HepG2 (cell line): Measurements from ENCODE around the gene OVCA2. TPM values are rescaled to one million over a fixed set of nuclear protein-coding genes. Genes with fewer than 3 reads are reported as not detected.
A peak's percentile ranks its signal among the peaks of the same experiment; 100 is the strongest.

Experiments
- ATAC-seq: fragments of 200-7000 bp; cut with Tn5 transposase; 3 replicates; pipeline ENCODE4 v1.9.1; 2020; ENCODE audit warnings: mild to moderate bottlenecking, moderate library complexity
- BruUV-seq: library from RNA; stranded (reverse); fragments of 400-500 nt; replicated peaks from 2 replicates; lab custom pipeline; 2021; lab: Mats Ljungman, UMichigan
- CTCF ChIA-PET: fragments of 300-600 bp; formaldehyde crosslinking; extraction: SDS; loops from one replicate; lab custom pipeline; 2021; ENCODE audit warnings: low total read pairs, inconsistent platforms, low intra/inter-chr PET ratio; lab: Yijun Ruan, JAX
- POLR2A ChIA-PET: fragments of 350-600 bp; sonication (Branson Sonifier 250); formaldehyde crosslinking; loops from one replicate; lab custom pipeline; 2020; ENCODE audit warnings: antibody characterized with exemption, inconsistent platforms; lab: Yijun Ruan, JAX
- DNase-seq: peaks from one replicate; pipeline ENCODE4 v3.0.0-alpha.2; 2015; ENCODE audit warnings: low spot score
- FAIRE-seq: peaks from 3 replicates; lab custom pipeline; 2011; peaks lifted over from hg19 to GRCh38; lab: Jason Lieb, UNC
- H2AFZ ChIP-seq: one replicate; pipeline ENCODE4 v1.6.1; 2011; ENCODE audit warnings: low read length, inconsistent platforms
- H3K27ac ChIP-seq: fragments of 300-600 bp; 3 replicates; pipeline ENCODE4 v1.8.0; 2011; ENCODE audit warnings: mixed run types, mild to moderate bottlenecking, mixed read lengths, low read length, inconsistent platforms; ENCODE audit not compliant: insufficient read depth; ENCODE audit errors: extremely low read length
- H3K27me3 ChIP-seq, 2 experiments: fragments of 200-600 bp in 1 of 2; 2 replicates in 1 of 2; 3 replicates in 1 of 2; pipeline versions ENCODE4 v1.6.0 to v1.8.0; 2011; ENCODE audit warnings: low read length in 2 of 2, mild to moderate bottlenecking in 2 of 2, moderate library complexity in 2 of 2, inconsistent platforms in 1 of 2; ENCODE audit not compliant: insufficient read depth in 2 of 2, control insufficient read depth in 1 of 2
- H3K36me3 ChIP-seq, 2 experiments: fragments of 200-600 bp in 1 of 2; replicated peaks in 1 of 2; 2 replicates in 1 of 2; 3 replicates in 1 of 2; pipeline versions ENCODE4 v1.5.1 to v1.8.0; 2011; ENCODE audit warnings: low read length in 2 of 2, inconsistent platforms in 1 of 2; ENCODE audit not compliant: insufficient read depth in 2 of 2, control insufficient read depth in 1 of 2
- H3K4me1 ChIP-seq: 2 replicates; pipeline ENCODE4 v1.5.1; 2012; ENCODE audit warnings: low read length, inconsistent platforms; ENCODE audit not compliant: insufficient read depth
- H3K4me2 ChIP-seq: 2 replicates; pipeline ENCODE4 v1.6.0; 2011; ENCODE audit warnings: low read depth, low read length, inconsistent platforms
- H3K4me3 ChIP-seq, 3 experiments: fragments of 200-600 bp in 1 of 3; sonication (generic), shearing (Covaris generic) in 1 of 3; replicated peaks in 1 of 3; 2 replicates each; pipeline ENCODE4 v1.5.1; 2011 to 2016; ENCODE audit warnings: low read length in 3 of 3, inconsistent platforms in 2 of 3, low read depth in 2 of 3, mild to moderate bottlenecking in 2 of 3, control low read depth in 1 of 3, mixed read lengths in 1 of 3; ENCODE audit not compliant: insufficient read depth in 1 of 3
- H3K79me2 ChIP-seq: one replicate; pipeline ENCODE4 v1.6.1; 2011; ENCODE audit warnings: low read length, inconsistent platforms; ENCODE audit not compliant: insufficient read depth
- H3K9ac ChIP-seq: 2 replicates; pipeline ENCODE4 v1.6.0; 2011; ENCODE audit warnings: mild to moderate bottlenecking, low read depth, low read length, inconsistent platforms; ENCODE audit not compliant: insufficient read depth
- H3K9me3 ChIP-seq: 2 replicates; pipeline ENCODE4 v1.5.1; 2012; ENCODE audit warnings: mild to moderate bottlenecking, low read length
- H4K20me1 ChIP-seq: 2 replicates; pipeline ENCODE4 v1.6.0; 2011; ENCODE audit warnings: inconsistent platforms, mild to moderate bottlenecking, low read length, moderate library complexity; ENCODE audit not compliant: insufficient read depth
- FOSL1 ChIP-seq: sonication (generic); formaldehyde crosslinking; IDR thresholded peaks from 2 replicates; pipeline ENCODE4 v1.9.0; 2021; ENCODE audit warnings: missing genetic modification reagents, borderline replicate concordance
- ZNF430 ChIP-seq: sonication (generic); formaldehyde crosslinking; IDR thresholded peaks from 2 replicates; pipeline ENCODE4 v1.9.0; 2021; ENCODE audit warnings: mild to moderate bottlenecking, missing genetic modification reagents
- WGBS: methylation state at CpG from one replicate; pipeline ENCODE4 v1.1.6; 2017; ENCODE audit warnings: low lambda C conversion rate; 5-methylcytosine and 5-hydroxymethylcytosine counted together
- in situ Hi-C: cut with HindIII; loops from 2 replicates; pipeline ENCODE4 v1.10.0; 2017; ENCODE audit warnings: low pct_unique_long_range_greater_than_20kb; ENCODE audit not compliant: extremely low pct_ligation_motif_present
- intact Hi-C: fragments of 100-400 bp; cut with micrococcal nuclease; formaldehyde crosslinking; loops from one replicate; pipeline ENCODE4 v1.10.0; 2022; ENCODE audit not compliant: unreplicated experiment
- polyA plus RNA-seq, 8 experiments: library from polyadenylated mRNA; depleted of rRNA in 3 of 8; stranded (reverse) in 7 of 8; unstranded in 1 of 8; fragments of >200 nt; fragmentation: Illumina TruSeq in 4 of 8; extraction: Trizol in 4 of 8; gene quantifications; 2 replicates each; pipeline versions ENCODE4 v1.2.1 to v1.2.3, GENCODE V29; 2011 to 2016; ENCODE audit warnings: low read depth in 4 of 8, missing spikeins in 1 of 8, mixed read lengths in 1 of 8; ENCODE audit not compliant: insufficient read depth in 1 of 8
- total RNA-seq, 5 experiments: library from RNA; depleted of rRNA; stranded (reverse); fragments of >200 nt; fragmentation: Illumina TruSeq; extraction: Trizol; gene quantifications; 2 replicates each; pipeline ENCODE4 v1.2.3, GENCODE V29; 2016; ENCODE audit warnings: low read depth in 1 of 5
- TF ChIP-seq, protein P1 (sequence below), 2 experiments: sonication (generic) in 1 of 2; formaldehyde crosslinking in 1 of 2; IDR thresholded peaks; 2 replicates each; pipeline versions ENCODE4 v1.6.1 to v1.9.0; 2014 to 2022; ENCODE audit warnings: antibody characterized with exemption in 1 of 2, borderline replicate concordance in 1 of 2, inconsistent platforms in 1 of 2, low read depth in 1 of 2, missing genetic modification reagents in 1 of 2
- TF ChIP-seq, protein P2 (sequence below): sonication (generic); formaldehyde crosslinking; IDR thresholded peaks from 2 replicates; pipeline ENCODE4 v1.4.0; 2020; ENCODE audit warnings: mild to moderate bottlenecking, missing genetic modification reagents

Gene OVCA2
- total and polyA plus RNA-seq, 2 of the 13 experiments (the other 11 are each of a cell fraction or from before 2014, with no cell fraction given) = 23.7 to 28.2 TPM

DNA sequence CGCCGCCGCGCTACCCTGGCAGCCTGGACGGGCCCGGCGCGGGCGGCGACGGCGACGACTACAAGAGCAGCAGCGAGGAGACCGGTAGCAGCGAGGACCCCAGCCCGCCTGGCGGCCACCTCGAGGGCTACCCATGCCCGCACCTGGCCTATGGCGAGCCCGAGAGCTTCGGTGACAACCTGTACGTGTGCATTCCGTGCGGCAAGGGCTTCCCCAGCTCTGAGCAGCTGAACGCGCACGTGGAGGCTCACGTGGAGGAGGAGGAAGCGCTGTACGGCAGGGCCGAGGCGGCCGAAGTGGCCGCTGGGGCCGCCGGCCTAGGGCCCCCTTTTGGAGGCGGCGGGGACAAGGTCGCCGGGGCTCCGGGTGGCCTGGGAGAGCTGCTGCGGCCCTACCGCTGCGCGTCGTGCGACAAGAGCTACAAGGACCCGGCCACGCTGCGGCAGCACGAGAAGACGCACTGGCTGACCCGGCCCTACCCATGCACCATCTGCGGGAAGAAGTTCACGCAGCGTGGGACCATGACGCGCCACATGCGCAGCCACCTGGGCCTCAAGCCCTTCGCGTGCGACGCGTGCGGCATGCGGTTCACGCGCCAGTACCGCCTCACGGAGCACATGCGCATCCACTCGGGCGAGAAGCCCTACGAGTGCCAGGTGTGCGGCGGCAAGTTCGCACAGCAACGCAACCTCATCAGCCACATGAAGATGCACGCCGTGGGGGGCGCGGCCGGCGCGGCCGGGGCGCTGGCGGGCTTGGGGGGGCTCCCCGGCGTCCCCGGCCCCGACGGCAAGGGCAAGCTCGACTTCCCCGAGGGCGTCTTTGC lies 16.2 kb downstream of the OVCA2 start (continued):
- TF ChIP-seq, protein P1, sequence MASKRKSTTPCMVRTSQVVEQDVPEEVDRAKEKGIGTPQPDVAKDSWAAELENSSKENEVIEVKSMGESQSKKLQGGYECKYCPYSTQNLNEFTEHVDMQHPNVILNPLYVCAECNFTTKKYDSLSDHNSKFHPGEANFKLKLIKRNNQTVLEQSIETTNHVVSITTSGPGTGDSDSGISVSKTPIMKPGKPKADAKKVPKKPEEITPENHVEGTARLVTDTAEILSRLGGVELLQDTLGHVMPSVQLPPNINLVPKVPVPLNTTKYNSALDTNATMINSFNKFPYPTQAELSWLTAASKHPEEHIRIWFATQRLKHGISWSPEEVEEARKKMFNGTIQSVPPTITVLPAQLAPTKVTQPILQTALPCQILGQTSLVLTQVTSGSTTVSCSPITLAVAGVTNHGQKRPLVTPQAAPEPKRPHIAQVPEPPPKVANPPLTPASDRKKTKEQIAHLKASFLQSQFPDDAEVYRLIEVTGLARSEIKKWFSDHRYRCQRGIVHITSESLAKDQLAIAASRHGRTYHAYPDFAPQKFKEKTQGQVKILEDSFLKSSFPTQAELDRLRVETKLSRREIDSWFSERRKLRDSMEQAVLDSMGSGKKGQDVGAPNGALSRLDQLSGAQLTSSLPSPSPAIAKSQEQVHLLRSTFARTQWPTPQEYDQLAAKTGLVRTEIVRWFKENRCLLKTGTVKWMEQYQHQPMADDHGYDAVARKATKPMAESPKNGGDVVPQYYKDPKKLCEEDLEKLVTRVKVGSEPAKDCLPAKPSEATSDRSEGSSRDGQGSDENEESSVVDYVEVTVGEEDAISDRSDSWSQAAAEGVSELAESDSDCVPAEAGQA (IDR thresholded peaks at IDR 0.05; ENCODE audit: low read depth) = peak; percentile 45; the same call in 1 of the 2 replicates
- TF ChIP-seq, protein P1 (CRISPR knock-in tag; IDR thresholded peaks at IDR 0.05; ENCODE audit: borderline replicate concordance) = no peak

DNA sequence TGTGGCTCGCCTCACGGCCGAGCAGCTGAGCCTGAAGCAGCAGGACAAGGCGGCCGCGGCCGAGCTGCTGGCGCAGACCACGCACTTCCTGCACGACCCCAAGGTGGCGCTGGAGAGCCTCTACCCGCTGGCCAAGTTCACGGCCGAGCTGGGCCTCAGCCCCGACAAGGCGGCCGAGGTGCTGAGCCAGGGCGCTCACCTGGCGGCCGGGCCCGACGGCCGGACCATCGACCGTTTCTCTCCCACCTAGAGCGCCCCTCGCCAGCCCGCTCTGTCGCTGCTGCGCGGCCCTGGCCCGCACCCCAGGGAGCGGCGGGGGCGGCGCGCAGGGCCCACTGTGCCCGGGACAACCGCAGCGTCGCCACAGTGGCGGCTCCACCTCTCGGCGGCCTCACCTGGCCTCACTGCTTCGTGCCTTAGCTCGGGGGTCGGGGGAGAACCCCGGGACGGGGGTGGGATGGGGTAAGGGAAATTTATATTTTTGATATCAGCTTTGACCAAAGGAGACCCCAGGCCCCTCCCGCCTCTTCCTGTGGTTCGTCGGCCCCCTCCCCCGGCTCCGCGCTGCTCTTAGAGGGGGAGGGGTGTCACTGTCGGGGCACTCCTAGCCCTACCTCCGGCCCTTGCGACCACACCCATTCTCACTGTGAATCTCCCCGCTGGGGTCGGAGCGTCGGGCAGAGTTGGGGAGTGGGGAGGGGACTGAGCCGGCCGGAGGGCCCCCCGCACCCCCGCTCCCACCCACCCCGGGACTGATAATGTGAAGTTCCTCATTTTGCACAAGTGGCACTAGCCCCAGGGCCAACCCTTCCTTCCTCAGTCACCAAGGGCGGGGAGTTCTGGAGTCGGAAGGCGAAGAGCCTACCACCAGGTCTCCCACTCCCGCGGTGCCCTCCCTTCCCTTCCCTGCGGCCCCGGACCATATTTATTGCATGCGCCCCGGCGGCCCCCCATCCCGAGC lies 17.0 kb downstream of the OVCA2 start:
- 91% methylated on average over 43 of the region's 78 CpGs for WGBS
- no peak overlapping the region for H2AFZ ChIP-seq
- BruUV-seq = no TSS peak
- H3K9ac ChIP-seq = no peak overlapping the region
- no peak overlapping the region for H3K4me3 ChIP-seq
- peaks cover 9% of the 10 kb centered on the region; the same call in 1 of the 2 replicates for H4K20me1 ChIP-seq
- H3K9me3 ChIP-seq = no peaks in the 10 kb centered on the region
- no peak for FAIRE-seq
- peaks cover 7% of the 10 kb centered on the region for H3K4me1 ChIP-seq
- CTCF ChIA-PET = interaction anchor here (0.9 kb wide), 1 partner anchor 186 kb away, joined by 4 read pairs; no protein-coding TSS in a partner anchor
- in situ Hi-C loops (no loop called here), intact Hi-C loops (no loop called here)
- peaks cover 0 to 5% of the 10 kb centered on the region in 2 experiments; a peak in 2 of 5 replicates for H3K27me3 ChIP-seq
- DNase-seq = no peak
- H3K4me2 ChIP-seq = no peak overlapping the region
- peaks cover 2 to 3% of the 10 kb centered on the region in 2 experiments; a peak in 3 of 5 replicates for H3K36me3 ChIP-seq
- POLR2A ChIA-PET = no interaction called here
- no peak overlapping the region for H3K27ac ChIP-seq
- H3K79me2 ChIP-seq = no peaks in the 10 kb centered on the region
- no peak for ATAC-seq
- TF ChIP-seq, protein P2, sequence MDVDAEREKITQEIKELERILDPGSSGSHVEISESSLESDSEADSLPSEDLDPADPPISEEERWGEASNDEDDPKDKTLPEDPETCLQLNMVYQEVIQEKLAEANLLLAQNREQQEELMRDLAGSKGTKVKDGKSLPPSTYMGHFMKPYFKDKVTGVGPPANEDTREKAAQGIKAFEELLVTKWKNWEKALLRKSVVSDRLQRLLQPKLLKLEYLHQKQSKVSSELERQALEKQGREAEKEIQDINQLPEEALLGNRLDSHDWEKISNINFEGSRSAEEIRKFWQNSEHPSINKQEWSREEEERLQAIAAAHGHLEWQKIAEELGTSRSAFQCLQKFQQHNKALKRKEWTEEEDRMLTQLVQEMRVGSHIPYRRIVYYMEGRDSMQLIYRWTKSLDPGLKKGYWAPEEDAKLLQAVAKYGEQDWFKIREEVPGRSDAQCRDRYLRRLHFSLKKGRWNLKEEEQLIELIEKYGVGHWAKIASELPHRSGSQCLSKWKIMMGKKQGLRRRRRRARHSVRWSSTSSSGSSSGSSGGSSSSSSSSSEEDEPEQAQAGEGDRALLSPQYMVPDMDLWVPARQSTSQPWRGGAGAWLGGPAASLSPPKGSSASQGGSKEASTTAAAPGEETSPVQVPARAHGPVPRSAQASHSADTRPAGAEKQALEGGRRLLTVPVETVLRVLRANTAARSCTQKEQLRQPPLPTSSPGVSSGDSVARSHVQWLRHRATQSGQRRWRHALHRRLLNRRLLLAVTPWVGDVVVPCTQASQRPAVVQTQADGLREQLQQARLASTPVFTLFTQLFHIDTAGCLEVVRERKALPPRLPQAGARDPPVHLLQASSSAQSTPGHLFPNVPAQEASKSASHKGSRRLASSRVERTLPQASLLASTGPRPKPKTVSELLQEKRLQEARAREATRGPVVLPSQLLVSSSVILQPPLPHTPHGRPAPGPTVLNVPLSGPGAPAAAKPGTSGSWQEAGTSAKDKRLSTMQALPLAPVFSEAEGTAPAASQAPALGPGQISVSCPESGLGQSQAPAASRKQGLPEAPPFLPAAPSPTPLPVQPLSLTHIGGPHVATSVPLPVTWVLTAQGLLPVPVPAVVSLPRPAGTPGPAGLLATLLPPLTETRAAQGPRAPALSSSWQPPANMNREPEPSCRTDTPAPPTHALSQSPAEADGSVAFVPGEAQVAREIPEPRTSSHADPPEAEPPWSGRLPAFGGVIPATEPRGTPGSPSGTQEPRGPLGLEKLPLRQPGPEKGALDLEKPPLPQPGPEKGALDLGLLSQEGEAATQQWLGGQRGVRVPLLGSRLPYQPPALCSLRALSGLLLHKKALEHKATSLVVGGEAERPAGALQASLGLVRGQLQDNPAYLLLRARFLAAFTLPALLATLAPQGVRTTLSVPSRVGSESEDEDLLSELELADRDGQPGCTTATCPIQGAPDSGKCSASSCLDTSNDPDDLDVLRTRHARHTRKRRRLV (CRISPR knock-in tag) = no peak
- no peak for TF ChIP-seq ZNF430
- no peak for TF ChIP-seq FOSL1
